IMR-90 (cell line): ENCODE data around the gene SYNM. TPM values are rescaled to one million over a fixed set of nuclear protein-coding genes. Genes with fewer than 3 reads are reported as not detected.

ENCODE experiments used
- ATAC-seq: fragments of 200-7000 bp; cut with Tn5 transposase; 2 replicates; pipeline ENCODE4 v1.9.1; 2020; ENCODE audit warnings: low read depth, mild to moderate bottlenecking, moderate library complexity
- BruUV-seq: library from RNA; stranded (reverse); fragments of 400-500 nt; replicated peaks from 2 replicates; lab custom pipeline; 2021; lab: Mats Ljungman, UMichigan
- CTCF ChIA-PET: fragments of 300-600 bp; formaldehyde crosslinking; extraction: SDS; loops from one replicate; lab custom pipeline; 2021; ENCODE audit warnings: antibody characterized with exemption; lab: Yijun Ruan, JAX
- POLR2A ChIA-PET: fragments of 300-600 bp; sonication (Branson Sonifier 250); formaldehyde crosslinking; loops from one replicate; lab custom pipeline; 2022; ENCODE audit warnings: antibody characterized with exemption; ENCODE audit not compliant: unreplicated experiment; lab: Charles Lee
- DNase-seq: peaks from one replicate; pipeline ENCODE4 v3.0.0; 2013
- H2AFZ ChIP-seq: replicated peaks from 2 replicates; pipeline ENCODE3; 2013; ENCODE audit warnings: low read length, mild to moderate bottlenecking; ENCODE audit not compliant: poor library complexity
- H2AK5ac ChIP-seq: 2 replicates; pipeline ENCODE4 v1.6.1; 2013; ENCODE audit warnings: low read depth, low read length, inconsistent platforms
- H2AK9ac ChIP-seq: replicated peaks from 2 replicates; pipeline ENCODE3; 2013; ENCODE audit warnings: mild to moderate bottlenecking, low read depth, low read length, moderate library complexity; ENCODE audit not compliant: poor library complexity
- H2BK120ac ChIP-seq: 2 replicates; pipeline ENCODE4 v1.6.1; 2013; ENCODE audit warnings: low read depth, low read length, inconsistent platforms
- H2BK15ac ChIP-seq: 3 replicates; pipeline ENCODE4 v1.6.1; 2013; ENCODE audit warnings: low read depth, low read length, inconsistent platforms
- H2BK20ac ChIP-seq: 2 replicates; pipeline ENCODE4 v1.6.1; 2013; ENCODE audit warnings: low read depth, mild to moderate bottlenecking, inconsistent platforms, low read length, moderate library complexity
- H2BK5ac ChIP-seq: 2 replicates; pipeline ENCODE4 v1.6.1; 2013; ENCODE audit warnings: mild to moderate bottlenecking, low read depth, low read length, inconsistent platforms; ENCODE audit not compliant: poor library complexity, severe bottlenecking
- H3K14ac ChIP-seq: replicated peaks from 2 replicates; pipeline ENCODE4 v1.6.1; 2013; ENCODE audit warnings: low read depth, low read length, inconsistent platforms
- H3K18ac ChIP-seq: 2 replicates; pipeline ENCODE4 v1.6.1; 2013; ENCODE audit warnings: low read depth, low read length, control low read depth
- H3K23ac ChIP-seq: 2 replicates; pipeline ENCODE4 v1.6.1; 2013; ENCODE audit warnings: low read depth, low read length, inconsistent platforms
- H3K27ac ChIP-seq: 2 replicates; pipeline ENCODE4 v1.5.1; 2013; ENCODE audit warnings: mild to moderate bottlenecking, control low read depth, low read length; ENCODE audit not compliant: insufficient read depth
- H3K27me3 ChIP-seq: 2 replicates; pipeline ENCODE4 v1.6.1; 2013; ENCODE audit warnings: low read length; ENCODE audit not compliant: control insufficient read depth, insufficient read depth
- H3K36me3 ChIP-seq: 2 replicates; pipeline ENCODE4 v1.6.1; 2013; ENCODE audit warnings: low read length, mixed read lengths; ENCODE audit not compliant: control insufficient read depth, insufficient read depth
- H3K4ac ChIP-seq: 2 replicates; pipeline ENCODE4 v1.6.1; 2013; ENCODE audit warnings: low read depth, low read length, inconsistent platforms
- H3K4me1 ChIP-seq: 2 replicates; pipeline ENCODE4 v1.6.1; 2013; ENCODE audit warnings: low read length, mixed read lengths; ENCODE audit not compliant: control insufficient read depth, insufficient read depth
- H3K4me2 ChIP-seq: 2 replicates; pipeline ENCODE4 v1.6.1; 2013; ENCODE audit warnings: low read depth, mild to moderate bottlenecking, control low read depth, low read length, moderate library complexity
- H3K4me3 ChIP-seq: 2 replicates; pipeline ENCODE4 v1.5.1; 2013; ENCODE audit warnings: low read depth, mild to moderate bottlenecking, control low read depth, low read length, moderate library complexity; ENCODE audit not compliant: insufficient read depth
- H3K56ac ChIP-seq: 2 replicates; pipeline ENCODE4 v1.6.1; 2013; ENCODE audit warnings: low read length, inconsistent platforms; ENCODE audit not compliant: insufficient read depth; ENCODE audit errors: extremely low read depth
- H3K79me1 ChIP-seq, 2 experiments: 2 replicates each; pipeline ENCODE4 v1.6.1; 2013; ENCODE audit warnings: low read length in 2 of 2, inconsistent platforms in 1 of 2, low read depth in 1 of 2
- H3K9ac ChIP-seq: 2 replicates; pipeline ENCODE4 v1.6.1; 2013; ENCODE audit warnings: low read depth, low read length, control low read depth
- H3K9me1 ChIP-seq: 2 replicates; pipeline ENCODE4 v1.6.1; 2013; ENCODE audit warnings: low read length, inconsistent platforms; ENCODE audit not compliant: insufficient read depth
- H3K9me3 ChIP-seq: 2 replicates; pipeline ENCODE4 v1.6.1; 2013; ENCODE audit warnings: low read length; ENCODE audit not compliant: control insufficient read depth, insufficient read depth
- H4K20me1 ChIP-seq: 2 replicates; pipeline ENCODE4 v1.6.1; 2013; ENCODE audit warnings: low read length, inconsistent platforms; ENCODE audit not compliant: insufficient read depth
- H4K5ac ChIP-seq: 2 replicates; pipeline ENCODE4 v1.6.1; 2013; ENCODE audit warnings: mild to moderate bottlenecking, low read depth, low read length, control low read depth
- H4K8ac ChIP-seq, 2 experiments: 2 replicates each; pipeline ENCODE4 v1.6.1; 2013; ENCODE audit warnings: low read depth in 2 of 2, low read length in 2 of 2, control low read depth in 1 of 2, inconsistent platforms in 1 of 2
- H4K91ac ChIP-seq: 2 replicates; pipeline ENCODE4 v1.6.1; 2013; ENCODE audit warnings: low read depth, low read length, inconsistent platforms; ENCODE audit not compliant: insufficient read depth
- CEBPB ChIP-seq: IDR thresholded peaks from 2 replicates; pipeline ENCODE4 v1.6.1; 2012; ENCODE audit warnings: low read depth, low read length, improper control_type of control experiment
- whole genome bisulfite sequencing, 2 experiments: methylation state at CpG; one replicate each; pipeline versions ENCODE4 v1.1.5 to v1.1.7; 2013; ENCODE audit warnings: missing lambda C conversion rate in 2 of 2; ENCODE audit not compliant: insufficient read length in 1 of 2; ENCODE audit errors: extremely low coverage in 2 of 2; 5-methylcytosine and 5-hydroxymethylcytosine counted together
- dilution Hi-C: fragments of 300-500 bp; cut with HindIII; formaldehyde crosslinking; loops from one replicate; pipeline ENCODE4 v1.14.3; 2018; ENCODE audit warnings: low sequenced_read_pairs; ENCODE audit not compliant: unreplicated experiment
- in situ Hi-C: fragments of 300-500 bp; cut with MboI; formaldehyde crosslinking; loops from 3 replicates; pipeline ENCODE4 v1.14.3; 2019; ENCODE audit warnings: low sequenced_read_pairs, inconsistent platforms, mixed read lengths
- intact Hi-C: fragments of 100-400 bp; cut with micrococcal nuclease; formaldehyde crosslinking; loops from 2 replicates; pipeline ENCODE4 v1.10.0; 2022
- polyA plus RNA-seq, 3 experiments: library from polyadenylated mRNA; depleted of rRNA; stranded (reverse); fragments of >200 nt; gene quantifications; 2 replicates each; pipeline ENCODE4 v1.2.3, GENCODE V29; 2012; ENCODE audit warnings: low replicate concordance in 1 of 3
- total RNA-seq: library from RNA; depleted of rRNA; stranded (reverse); fragments of >200 nt; gene quantifications from 2 replicates; pipeline ENCODE4 v1.2.3, GENCODE V29; 2012
- TF ChIP-seq, protein P1 (sequence below): conservative IDR thresholded peaks from 2 replicates; pipeline ENCODE4 v1.5.1; 2012; ENCODE audit warnings: mild to moderate bottlenecking, low read depth, low read length, improper control_type of control experiment

SYNM gene
- total and polyA plus RNA-seq, 2 of the 4 experiments (the other 2 are of a cell fraction): 2.1 to 3.4 TPM

DNA sequence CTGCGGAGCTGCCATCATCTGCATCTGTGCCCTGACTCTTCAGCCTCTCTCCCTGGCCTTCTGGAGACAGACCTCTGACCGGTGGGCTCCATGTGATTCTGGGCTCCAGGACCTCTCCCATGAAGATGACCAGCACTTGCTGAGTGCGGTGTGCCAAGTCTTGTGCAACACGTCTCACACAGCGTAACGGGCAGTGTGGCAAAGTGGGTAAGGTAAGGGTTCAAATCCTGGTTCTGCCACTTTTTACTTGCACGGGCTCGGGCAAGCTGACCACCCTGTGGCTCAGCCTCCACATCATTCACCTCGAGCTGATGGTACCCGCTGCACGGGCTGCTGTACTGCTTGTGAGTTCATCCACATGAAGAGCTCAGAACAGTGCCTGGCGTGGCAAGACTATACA is 6.5 kb upstream of the SYNM start:
- Histone ChIP-seq H2BK15ac (no peak overlapping the region), H3K9me1 (peaks cover 6% of the 10 kb centered on the region; the same call in 1 of the 2 replicates)
- dilution Hi-C loops: no loop called here

More for the DNA sequence above, 6.5 kb upstream of the SYNM start:
- CTCF ChIA-PET: no interaction called here
- Histone ChIP-seq H4K5ac (no peak overlapping the region), H4K20me1 (no peaks in the 10 kb centered on the region), H3K79me1 (no peaks in the 10 kb centered on the region), H3K27ac (no peak overlapping the region), H3K4me2 (no peak overlapping the region), H3K14ac (no peak overlapping the region), H2BK120ac (no peak overlapping the region), H2AFZ (peak overlapping the region; percentile 49), H3K36me3 (no peaks in the 10 kb centered on the region), H3K56ac (no peak overlapping the region), H3K27me3 (peaks cover 18% of the 10 kb centered on the region), H3K4me3 (no peak overlapping the region), H3K4ac (no peak overlapping the region), H3K4me1 (peaks cover 1% of the 10 kb centered on the region; the same call in 1 of the 2 replicates), H2BK5ac (no peak overlapping the region), H2AK5ac (no peak overlapping the region), H2AK9ac (no peak overlapping the region), H4K91ac (no peak overlapping the region), H3K23ac (no peak overlapping the region), H3K9ac (no peak overlapping the region), H3K9me3 (no peaks in the 10 kb centered on the region), H2BK20ac (no peak overlapping the region), H3K18ac (no peak overlapping the region), H4K8ac (no peak overlapping the region)
- in situ Hi-C loops (loop anchor here (5.0 kb wide), 1 partner anchor 114 kb away; no protein-coding TSS in a partner anchor), intact Hi-C loops (no loop called here)
- BruUV-seq: no TSS peak
- 96% methylated on average over 5 of the region's 12 CpGs; no CpG with 5 or more reads in 1 of the 2 experiments for WGBS, 2 experiments
- DNase-seq (no peak), ATAC-seq (no peak)
- POLR2A ChIA-PET: no interaction called here
- TF ChIP-seq, protein P1, sequence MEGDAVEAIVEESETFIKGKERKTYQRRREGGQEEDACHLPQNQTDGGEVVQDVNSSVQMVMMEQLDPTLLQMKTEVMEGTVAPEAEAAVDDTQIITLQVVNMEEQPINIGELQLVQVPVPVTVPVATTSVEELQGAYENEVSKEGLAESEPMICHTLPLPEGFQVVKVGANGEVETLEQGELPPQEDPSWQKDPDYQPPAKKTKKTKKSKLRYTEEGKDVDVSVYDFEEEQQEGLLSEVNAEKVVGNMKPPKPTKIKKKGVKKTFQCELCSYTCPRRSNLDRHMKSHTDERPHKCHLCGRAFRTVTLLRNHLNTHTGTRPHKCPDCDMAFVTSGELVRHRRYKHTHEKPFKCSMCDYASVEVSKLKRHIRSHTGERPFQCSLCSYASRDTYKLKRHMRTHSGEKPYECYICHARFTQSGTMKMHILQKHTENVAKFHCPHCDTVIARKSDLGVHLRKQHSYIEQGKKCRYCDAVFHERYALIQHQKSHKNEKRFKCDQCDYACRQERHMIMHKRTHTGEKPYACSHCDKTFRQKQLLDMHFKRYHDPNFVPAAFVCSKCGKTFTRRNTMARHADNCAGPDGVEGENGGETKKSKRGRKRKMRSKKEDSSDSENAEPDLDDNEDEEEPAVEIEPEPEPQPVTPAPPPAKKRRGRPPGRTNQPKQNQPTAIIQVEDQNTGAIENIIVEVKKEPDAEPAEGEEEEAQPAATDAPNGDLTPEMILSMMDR: no peak
- 0 out of 2 replicates have a peak, but pooled peaks have one; percentile 32 for TF ChIP-seq CEBPB
